Urothelium cell line (cell line): ENCODE data around the gene MYBPHL.
A peak's percentile ranks its signal among the peaks of the same experiment; 100 is the strongest.

Source experiments
- DNase-seq: peaks from one replicate; pipeline ENCODE4 v3.0.0; 2011; ENCODE audit warnings: low spot score, mixed read lengths
- FAIRE-seq: peaks from 2 replicates; lab custom pipeline; 2011; peaks lifted over from hg19 to GRCh38; lab: Jason Lieb, UNC

The MYBPHL gene

GRCh38 chr1:109306832-109307273 is at the start of gene MYBPHL:
Gene MYBPHL, minus strand, starts transcription at chr1:109307011. Its CDS starts 20 bp downstream, at chr1:109306991.
- DNase-seq, result no peak
- no peak for FAIRE-seq

- FAIRE-seq (no peak), DNase-seq (no peak)
Measured at GRCh38 chr1:109356505-109356904, 49.7 kb upstream of the MYBPHL start.

- DNase-seq (no peak), FAIRE-seq (no peak)
Measured at GRCh38 chr1:109354929-109355328, 48.1 kb upstream of the MYBPHL start.

GRCh38 chr1:109351457-109351856 is 44.6 kb upstream of the MYBPHL start:
- FAIRE-seq (no peak), DNase-seq (no peak)

GRCh38 chr1:109350655-109351054 is 43.8 kb upstream of the MYBPHL start:
- no peak for DNase-seq
- no peak for FAIRE-seq

GRCh38 chr1:109350182-109350581 is 43.4 kb upstream of the MYBPHL start:
- FAIRE-seq, result no peak
- no peak for DNase-seq

- no peak for DNase-seq
- FAIRE-seq, result no peak
Measured at GRCh38 chr1:109347511-109347910, 40.7 kb upstream of the MYBPHL start.

- no peak for FAIRE-seq
- no peak for DNase-seq
Measured at GRCh38 chr1:109341944-109342930, 35.4 kb upstream of the MYBPHL start.

- DNase-seq (no peak), FAIRE-seq (no peak)
Measured at GRCh38 chr1:109338608-109339007, 31.8 kb upstream of the MYBPHL start.

GRCh38 chr1:109338091-109338490 is 31.3 kb upstream of the MYBPHL start:
- DNase-seq, result no peak
- FAIRE-seq, result no peak

- no peak for DNase-seq
- FAIRE-seq, result no peak
Measured at GRCh38 chr1:109335091-109335490, 28.3 kb upstream of the MYBPHL start.

GRCh38 chr1:109331113-109331512 is 24.3 kb upstream of the MYBPHL start:
- FAIRE-seq (no peak), DNase-seq (no peak)

GRCh38 chr1:109327285-109327684 is 20.5 kb upstream of the MYBPHL start:
- DNase-seq, result no peak
- no peak for FAIRE-seq

- DNase-seq (no peak), FAIRE-seq (no peak)
Measured at GRCh38 chr1:109322974-109323373, 16.2 kb upstream of the MYBPHL start.

GRCh38 chr1:109319114-109319513 is 12.3 kb upstream of the MYBPHL start:
- DNase-seq, result no peak
- FAIRE-seq, result no peak

GRCh38 chr1:109316506-109316905 is 9.7 kb upstream of the MYBPHL start:
- DNase-seq (no peak), FAIRE-seq (no peak)

- no peak for FAIRE-seq
- no peak for DNase-seq
Measured at GRCh38 chr1:109315288-109315687, 8.5 kb upstream of the MYBPHL start.

GRCh38 chr1:109314795-109315194 is 8.0 kb upstream of the MYBPHL start:
- no peak for FAIRE-seq
- no peak for DNase-seq

GRCh38 chr1:109312978-109313775 is 6.4 kb upstream of the MYBPHL start:
- DNase-seq (no peak), FAIRE-seq (peak; percentile 27)

GRCh38 chr1:109312246-109312645 is 5.4 kb upstream of the MYBPHL start:
- FAIRE-seq (no peak), DNase-seq (no peak)

- no peak for DNase-seq
Measured at GRCh38 chr1:109309347-109309746, 2.5 kb upstream of the MYBPHL start.

More at GRCh38 chr1:109309347-109309746, 2.5 kb upstream of the MYBPHL start:
- no peak for FAIRE-seq
